SK-N-SH (cell line): ENCODE data around the gene LDB1. TPM values are rescaled to one million over a fixed set of nuclear protein-coding genes. Genes with fewer than 3 reads are reported as not detected.

Experiments
- CTCF ChIA-PET: fragments of 300-600, 350-600 bp; formaldehyde crosslinking; extraction: SDS; loops from one replicate; lab custom pipeline; 2021; lab: Yijun Ruan, JAX
- POLR2A ChIA-PET: fragments of 350-600 bp; sonication (Branson Sonifier 250); formaldehyde crosslinking; extraction: SDS; loops from one replicate; lab custom pipeline; 2020; ENCODE audit warnings: antibody characterized with exemption, inconsistent platforms; lab: Yijun Ruan, JAX
- DNase-seq: peaks from one replicate; pipeline ENCODE4 v3.0.0; 2012
- H2AFZ ChIP-seq: fragments of 200-600 bp; sonication (generic); 2 replicates; pipeline ENCODE4 v1.8.1; 2016; ENCODE audit warnings: antibody characterized with exemption, mild to moderate bottlenecking, low read depth
- H3F3A ChIP-seq: fragments of 200-600 bp; sonication (generic); replicated peaks from 2 replicates; pipeline ENCODE3; 2016; ENCODE audit warnings: antibody characterized with exemption, mild to moderate bottlenecking; ENCODE audit not compliant: insufficient read depth
- H3K27ac ChIP-seq, 2 experiments: fragments of 200-500 bp in 1 of 2; fragments of 200-600 bp in 1 of 2; sonication (Bioruptor generic) in 1 of 2; sonication (generic), shearing (Covaris generic) in 1 of 2; 2 replicates each; pipeline versions ENCODE4 v1.5.1 to v1.6.1; 2014 to 2016; ENCODE audit warnings: low read depth in 2 of 2, inconsistent platforms in 1 of 2, low read length in 1 of 2, mild to moderate bottlenecking in 1 of 2, mixed read lengths in 1 of 2
- H3K27me3 ChIP-seq: fragments of 200-600 bp; sonication (generic), shearing (Covaris generic); 2 replicates; pipeline ENCODE4 v1.6.1; 2016; ENCODE audit warnings: mixed run types; ENCODE audit not compliant: insufficient read depth
- H3K36me3 ChIP-seq, 2 experiments: fragments of 200-500 bp in 1 of 2; fragments of 200-600 bp in 1 of 2; sonication (Bioruptor generic) in 1 of 2; sonication (generic) in 1 of 2; replicated peaks in 1 of 2; 2 replicates each; pipeline versions ENCODE3 to v1.5.1; 2014 to 2016; ENCODE audit warnings: low read length in 1 of 2, mild to moderate bottlenecking in 1 of 2; ENCODE audit not compliant: insufficient read depth in 2 of 2, control insufficient read depth in 1 of 2
- H3K4me1 ChIP-seq, 2 experiments: fragments of 200-500 bp in 1 of 2; fragments of 200-600 bp in 1 of 2; sonication (Bioruptor generic) in 1 of 2; sonication (generic), shearing (Covaris generic) in 1 of 2; 2 replicates each; pipeline versions ENCODE4 v1.5.1 to v1.6.1; 2014 to 2016; ENCODE audit warnings: low read depth in 1 of 2, low read length in 1 of 2, mixed run types in 1 of 2; ENCODE audit not compliant: insufficient read depth in 2 of 2, control insufficient read depth in 1 of 2
- H3K4me2 ChIP-seq: fragments of 200-600 bp; sonication (generic), shearing (Covaris generic); 2 replicates; pipeline ENCODE4 v1.6.1; 2017; ENCODE audit warnings: mixed run types
- H3K4me3 ChIP-seq, 2 experiments: fragments of 200-500 bp in 1 of 2; fragments of 200-600 bp in 1 of 2; sonication (Bioruptor generic) in 1 of 2; sonication (generic), shearing (Covaris generic) in 1 of 2; 2 replicates each; pipeline versions ENCODE4 v1.5.1 to v1.8.1; 2014 to 2016; ENCODE audit warnings: low read depth in 2 of 2, inconsistent platforms in 1 of 2, low read length in 1 of 2, mild to moderate bottlenecking in 1 of 2, mixed read lengths in 1 of 2, moderate library complexity in 1 of 2
- H3K79me2 ChIP-seq: fragments of 200-600 bp; sonication (generic); 2 replicates; pipeline ENCODE4 v1.8.1; 2017; ENCODE audit warnings: mild to moderate bottlenecking; ENCODE audit not compliant: insufficient read depth
- H3K9ac ChIP-seq: fragments of 200-600 bp; sonication (generic); 2 replicates; pipeline ENCODE4 v1.6.1; 2017; ENCODE audit warnings: mixed run types
- H3K9me2 ChIP-seq: fragments of 200-600 bp; sonication (generic); 2 replicates; pipeline ENCODE4 v1.6.1; 2017; ENCODE audit warnings: mixed run types
- H3K9me3 ChIP-seq: fragments of 200-600 bp; sonication (generic); 2 replicates; pipeline ENCODE4 v1.6.1; 2017; ENCODE audit warnings: mixed run types, mild to moderate bottlenecking, moderate library complexity
- H4K20me1 ChIP-seq: fragments of 200-600 bp; sonication (generic); 2 replicates; pipeline ENCODE4 v1.6.1; 2017; ENCODE audit warnings: mild to moderate bottlenecking, mixed run types; ENCODE audit not compliant: insufficient read depth
- CHD2 ChIP-seq: fragments of 150-350 bp; IDR thresholded peaks from 2 replicates; pipeline ENCODE4 v1.6.1; 2018; ENCODE audit warnings: low read length; ENCODE audit not compliant: partially characterized antibody
- CTCF ChIP-seq: fragments of 200-600 bp; sonication (generic); IDR thresholded peaks from 2 replicates; pipeline ENCODE4 v1.6.1; 2017; ENCODE audit warnings: antibody characterized with exemption, mild to moderate bottlenecking, moderate library complexity
- ELF1 ChIP-seq: IDR thresholded peaks from 2 replicates; pipeline ENCODE4 v1.4.0; 2012
- EP300 ChIP-seq, 2 experiments: IDR thresholded peaks; 2 replicates each; pipeline versions ENCODE4 v1.4.0 to v1.6.1; 2012; ENCODE audit warnings: borderline replicate concordance in 1 of 2, low read depth in 1 of 2, low read length in 1 of 2
- EZH2phosphoT487 ChIP-seq: fragments of 200-600 bp; sonication (generic); IDR thresholded peaks from 2 replicates; pipeline ENCODE4 v1.6.1; 2017; ENCODE audit warnings: low read depth, mixed run types, mild to moderate bottlenecking, antibody characterized with exemption, moderate library complexity, borderline replicate concordance
- FOSL2 ChIP-seq: IDR thresholded peaks from 2 replicates; pipeline ENCODE4 v1.4.0; 2012; ENCODE audit warnings: low read depth, mild to moderate bottlenecking, moderate library complexity, borderline replicate concordance
- FOXJ3 ChIP-seq: sonication (generic); formaldehyde crosslinking; IDR thresholded peaks from 2 replicates; pipeline ENCODE4 v1.5.1; 2020; ENCODE audit warnings: mild to moderate bottlenecking, missing genetic modification reagents
- FOXM1 ChIP-seq: IDR thresholded peaks from 2 replicates; pipeline ENCODE4 v1.4.0; 2012; ENCODE audit warnings: low read depth, mild to moderate bottlenecking
- GABPA ChIP-seq: IDR thresholded peaks from 2 replicates; pipeline ENCODE4 v1.4.0; 2012; ENCODE audit warnings: low read depth, mild to moderate bottlenecking
- GATA2 ChIP-seq: sonication (generic); formaldehyde crosslinking; IDR thresholded peaks from 2 replicates; pipeline ENCODE4 v1.5.0; 2020; ENCODE audit warnings: mild to moderate bottlenecking, missing genetic modification reagents
- IRF3 ChIP-seq: fragments of 150-350 bp; IDR thresholded peaks from 2 replicates; pipeline ENCODE4 v1.6.1; 2016; ENCODE audit warnings: mild to moderate bottlenecking, low read depth, low read length
- MAX ChIP-seq: IDR thresholded peaks from 2 replicates; pipeline ENCODE4 v1.4.0; 2012; ENCODE audit warnings: low read depth
- MEF2A ChIP-seq: IDR thresholded peaks from 2 replicates; pipeline ENCODE4 v1.4.0; 2012; ENCODE audit warnings: low read depth, borderline replicate concordance
- MXI1 ChIP-seq: IDR thresholded peaks from 2 replicates; pipeline ENCODE4 v1.6.1; 2012; ENCODE audit warnings: mild to moderate bottlenecking, low read depth, low read length, improper control_type of control experiment
- NRF1 ChIP-seq: IDR thresholded peaks from 2 replicates; pipeline ENCODE4 v1.6.1; 2012; ENCODE audit warnings: low read depth, mild to moderate bottlenecking, low read length
- POLR2AphosphoS5 ChIP-seq: IDR thresholded peaks from 2 replicates; pipeline ENCODE4 v1.6.1; 2012; ENCODE audit warnings: low read depth, low read length
- REST ChIP-seq: IDR thresholded peaks from 2 replicates; pipeline ENCODE4 v1.6.1; 2012; ENCODE audit warnings: mild to moderate bottlenecking, low read depth, low read length, moderate library complexity
- RFX5 ChIP-seq: IDR thresholded peaks from 2 replicates; pipeline ENCODE4 v1.6.1; 2012; ENCODE audit warnings: mild to moderate bottlenecking, improper control_type of control experiment, low read length
- RXRA ChIP-seq: IDR thresholded peaks from 2 replicates; pipeline ENCODE4 v1.4.0; 2012; ENCODE audit warnings: low read depth, mild to moderate bottlenecking, borderline replicate concordance
- SIN3A ChIP-seq: IDR thresholded peaks from 2 replicates; pipeline ENCODE4 v1.6.1; 2012; ENCODE audit warnings: low read depth, mild to moderate bottlenecking, low read length, moderate library complexity, borderline replicate concordance
- SMC3 ChIP-seq: IDR thresholded peaks from 2 replicates; pipeline ENCODE4 v1.6.1; 2012; ENCODE audit warnings: low read depth, low read length, improper control_type of control experiment
- TCF12 ChIP-seq: IDR thresholded peaks from 2 replicates; pipeline ENCODE4 v1.4.0; 2012
- TEAD4 ChIP-seq: IDR thresholded peaks from 2 replicates; pipeline ENCODE4 v1.4.0; 2012; ENCODE audit warnings: mild to moderate bottlenecking, borderline replicate concordance; ENCODE audit not compliant: insufficient read depth
- USF1 ChIP-seq: IDR thresholded peaks from 2 replicates; pipeline ENCODE4 v1.4.0; 2012; ENCODE audit warnings: low read depth, borderline replicate concordance
- YY1 ChIP-seq: IDR thresholded peaks from 2 replicates; pipeline ENCODE4 v1.4.0; 2012; ENCODE audit warnings: low read depth, mild to moderate bottlenecking
- WGBS: methylation state at CpG from one replicate; pipeline ENCODE4 v1.1.6; 2017; ENCODE audit warnings: low lambda C conversion rate; 5-methylcytosine and 5-hydroxymethylcytosine counted together
- polyA plus RNA-seq, 3 experiments: library from polyadenylated mRNA; depleted of rRNA; stranded (reverse); fragments of >200 nt; gene quantifications; 2 replicates each; pipeline ENCODE4 v1.2.3, GENCODE V29; 2012

LDB1 gene
- polyA plus RNA-seq, 1 of the 3 experiments (the other 2 are of a cell fraction), result 85.9 TPM

- Histone ChIP-seq H3K27ac (peak overlapping the region; percentile 80 to 91), H3K79me2 (peaks cover 58% of the 10 kb centered on the region), H2AFZ (peak overlapping the region; percentile 63), H3F3A (peaks cover 10% of the 10 kb centered on the region), H4K20me1 (peaks cover 47% of the 10 kb centered on the region), H3K27me3 (no peaks in the 10 kb centered on the region), H3K4me3 (peak overlapping the region; percentile 90 to 99), H3K9me2 (no peaks in the 10 kb centered on the region), H3K36me3 (peaks cover 14 to 16% of the 10 kb centered on the region in 2 experiments), H3K4me1 (peaks cover 13 to 18% of the 10 kb centered on the region in 2 experiments; a peak in 2 of 4 replicates), H3K9ac (peak overlapping the region; percentile 97), H3K4me2 (peak overlapping the region; percentile 69), H3K9me3 (no peaks in the 10 kb centered on the region)
- WGBS, result under 1% methylated on average over 11 of the region's 48 CpGs
- DNase-seq, result peak; percentile 91
- ChIA-PET CTCF (interaction anchor here (1.5 kb wide), 1 partner anchor 10 kb away, joined by 4 read pairs; no protein-coding TSS in a partner anchor), POLR2A (no interaction called here)
- TF ChIP-seq RFX5 (no peak), MEF2A (no peak), EZH2phosphoT487 (no peak), CHD2 (peak; percentile 94), MXI1 (peak; percentile 99), GATA2 (CRISPR knock-in tag) (no peak), TCF12 (peak; percentile 32; the same call in 1 of the 2 replicates), CTCF (no peak), REST (no peak), GABPA (no peak), SMC3 (no peak), IRF3 (no peak), MAX (peak; percentile 97), NRF1 (no peak), FOXM1 (no peak), YY1 (no peak), POLR2AphosphoS5 (no peak), FOSL2 (0 out of 2 replicates have a peak, but pooled peaks have one; percentile 7), SIN3A (peak; percentile 94), USF1 (peak; percentile 74), ELF1 (no peak), EP300 (IDR thresholded peaks at IDR 0.05; ENCODE audit: borderline replicate concordance in 1 of 2, low read depth in 1 of 2, low read length in 1 of 2) (no peak), RXRA (no peak), TEAD4 (no peak), FOXJ3 (CRISPR knock-in tag) (no peak)
Measured at GRCh38 chr10:102133373-102134195, 13.4 kb upstream of the LDB1 start.
